ENCODE measurements around the gene THBS3.
A peak's percentile ranks its signal among the peaks of the same experiment; 100 is the strongest.
"Not testable (repeated sequence)": the region's sequence is repeated elsewhere in the genome, so short reads cannot be mapped to it uniquely, and the experiment has no call there.

THBS3 gene

DNA sequence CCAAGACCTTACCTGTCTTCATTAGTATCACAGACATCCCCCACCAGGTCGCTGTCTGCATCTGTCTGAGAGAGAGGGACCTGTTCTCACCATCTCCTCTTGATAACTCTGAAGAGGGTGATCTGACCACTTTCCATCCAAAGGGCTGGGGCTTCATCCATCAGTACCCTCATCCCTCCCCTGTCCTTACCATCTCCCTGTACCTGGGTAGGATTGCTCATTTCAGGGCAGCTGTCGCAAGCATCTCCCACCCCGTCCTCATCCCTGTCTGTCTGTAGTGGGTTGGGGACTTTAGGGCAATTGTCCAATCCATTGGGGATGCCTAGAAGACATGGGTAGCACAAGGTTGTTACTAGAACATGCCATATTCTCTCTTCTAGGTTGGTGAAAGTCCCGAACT, 7.9 kb downstream of the THBS3 start:
- DNase-seq (ENCODE audit: low read depth) = no peak
- no peak overlapping the region for H3K4me3 ChIP-seq (ENCODE audit: low read depth, low read length)
- no peak for TF ChIP-seq CTCF (IDR thresholded peaks at IDR 0.05; ENCODE audit: insufficient read depth, low read depth, low read length, missing control alignments)

DNA sequence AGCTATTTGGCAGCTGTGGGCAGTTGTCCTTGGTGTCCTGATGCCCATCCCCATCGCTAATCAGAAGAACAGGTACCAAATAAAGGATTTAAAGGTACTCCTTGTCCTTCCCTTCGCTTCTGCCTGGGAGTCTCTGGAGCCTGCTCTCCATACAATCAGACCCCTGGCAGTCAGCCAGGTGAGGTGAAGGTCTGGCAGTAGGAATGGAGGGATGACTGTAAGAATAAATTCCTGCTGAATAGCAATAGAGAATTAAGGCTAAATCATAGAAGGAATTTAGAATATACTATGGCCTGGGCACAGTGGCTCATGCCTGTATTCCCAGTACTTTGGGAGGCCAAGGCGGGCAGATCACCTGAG, 9.2 kb downstream of the THBS3 start:
- DNase-seq (ENCODE audit: low read depth) = no peak
- H3K4me3 ChIP-seq (ENCODE audit: low read depth, low read length) = no peak overlapping the region
- no peak for TF ChIP-seq CTCF (IDR thresholded peaks at IDR 0.05; ENCODE audit: insufficient read depth, low read depth, low read length, missing control alignments)

GRCh38 chr1:155197901-155198546, 9.7 kb downstream of the THBS3 start:
- H3K4me3 ChIP-seq (ENCODE audit: low read depth, low read length) = no peak overlapping the region
- no peak for TF ChIP-seq CTCF (IDR thresholded peaks at IDR 0.05; ENCODE audit: insufficient read depth, low read depth, low read length, missing control alignments)
- DNase-seq (ENCODE audit: low read depth) = no peak

DNA sequence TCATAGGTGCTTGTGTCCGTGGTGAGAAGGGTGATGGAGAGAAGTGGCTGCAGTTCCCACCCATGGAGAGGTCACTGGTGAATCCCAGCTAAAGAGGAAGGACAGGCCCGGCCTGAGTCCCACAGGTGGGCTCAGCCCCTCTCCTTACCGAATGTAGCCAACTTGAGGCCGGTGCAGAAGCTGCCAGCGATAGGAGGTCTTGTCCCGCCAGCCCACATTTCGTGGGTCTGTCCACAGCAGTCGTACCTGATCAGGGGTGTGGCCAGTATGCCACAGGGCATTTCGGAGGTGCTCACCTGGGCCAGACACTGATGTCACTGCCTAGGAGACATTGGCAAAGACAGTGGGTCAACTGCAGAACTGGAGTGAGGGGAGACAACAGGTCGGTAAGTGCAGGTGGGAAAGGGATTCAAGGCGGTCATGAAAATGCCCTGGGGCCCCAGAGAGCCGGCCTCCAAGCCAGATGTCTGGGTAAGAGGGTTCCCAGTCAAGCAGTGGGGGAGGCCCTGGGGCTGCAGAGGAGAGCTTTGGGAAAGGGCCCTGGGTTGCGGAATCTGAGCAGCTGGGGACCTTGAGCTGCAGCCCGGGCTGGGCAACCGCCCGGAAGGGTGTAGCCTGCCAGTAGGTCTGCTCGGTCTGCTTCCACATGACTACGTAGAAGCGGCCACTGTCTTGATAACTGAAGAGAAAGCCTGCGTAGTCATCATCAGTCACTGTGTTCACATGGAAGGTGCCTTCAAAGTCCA, 10.6 kb downstream of the THBS3 start:
- no peak for DNase-seq (ENCODE audit: low read depth)
- TF ChIP-seq CTCF (IDR thresholded peaks at IDR 0.05; ENCODE audit: insufficient read depth, low read depth, low read length, missing control alignments) = no peak
- no peak overlapping the region for H3K4me3 ChIP-seq (ENCODE audit: low read depth, low read length)

DNA sequence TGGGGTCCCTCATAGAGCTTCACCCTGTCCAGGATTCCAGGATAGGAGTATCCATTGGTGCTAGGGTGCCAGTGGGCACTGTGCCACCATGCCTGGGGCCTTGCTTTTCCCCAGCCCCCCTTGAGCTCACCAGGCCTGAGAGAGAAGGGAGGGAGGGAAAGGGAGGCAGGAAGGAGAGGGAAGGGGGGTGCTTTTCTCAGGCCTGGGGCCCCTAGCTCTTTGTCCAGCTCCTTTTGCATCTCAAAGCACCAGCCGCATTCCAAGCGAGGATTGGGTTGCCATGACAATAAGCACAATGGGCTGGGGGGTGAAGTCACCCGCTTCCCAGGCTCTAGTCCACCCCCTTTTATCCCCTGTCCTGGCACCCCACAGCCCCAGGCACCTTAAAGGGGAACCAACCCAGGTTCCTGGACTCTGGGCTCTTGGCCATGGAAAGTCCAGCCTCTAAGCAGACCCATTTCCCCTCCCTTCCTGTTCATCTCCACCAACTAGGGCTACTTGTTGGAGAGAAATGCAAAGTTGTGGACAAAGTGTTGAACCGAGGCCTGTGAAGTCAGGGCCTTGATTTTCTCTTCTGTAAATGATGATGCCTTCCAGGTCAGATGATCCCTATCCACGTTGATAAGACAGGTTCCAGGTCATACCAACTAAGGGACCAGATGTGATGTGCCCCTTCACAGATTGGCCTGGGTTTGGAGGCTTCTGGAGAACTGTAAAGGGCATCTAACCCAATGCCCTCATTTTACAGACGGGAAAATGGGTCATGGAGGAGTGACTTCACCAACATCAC, 11.4 kb downstream of the THBS3 start:
- DNase-seq (ENCODE audit: low read depth) = no peak
- TF ChIP-seq CTCF (IDR thresholded peaks at IDR 0.05; ENCODE audit: insufficient read depth, low read depth, low read length, missing control alignments) = no peak

DNA sequence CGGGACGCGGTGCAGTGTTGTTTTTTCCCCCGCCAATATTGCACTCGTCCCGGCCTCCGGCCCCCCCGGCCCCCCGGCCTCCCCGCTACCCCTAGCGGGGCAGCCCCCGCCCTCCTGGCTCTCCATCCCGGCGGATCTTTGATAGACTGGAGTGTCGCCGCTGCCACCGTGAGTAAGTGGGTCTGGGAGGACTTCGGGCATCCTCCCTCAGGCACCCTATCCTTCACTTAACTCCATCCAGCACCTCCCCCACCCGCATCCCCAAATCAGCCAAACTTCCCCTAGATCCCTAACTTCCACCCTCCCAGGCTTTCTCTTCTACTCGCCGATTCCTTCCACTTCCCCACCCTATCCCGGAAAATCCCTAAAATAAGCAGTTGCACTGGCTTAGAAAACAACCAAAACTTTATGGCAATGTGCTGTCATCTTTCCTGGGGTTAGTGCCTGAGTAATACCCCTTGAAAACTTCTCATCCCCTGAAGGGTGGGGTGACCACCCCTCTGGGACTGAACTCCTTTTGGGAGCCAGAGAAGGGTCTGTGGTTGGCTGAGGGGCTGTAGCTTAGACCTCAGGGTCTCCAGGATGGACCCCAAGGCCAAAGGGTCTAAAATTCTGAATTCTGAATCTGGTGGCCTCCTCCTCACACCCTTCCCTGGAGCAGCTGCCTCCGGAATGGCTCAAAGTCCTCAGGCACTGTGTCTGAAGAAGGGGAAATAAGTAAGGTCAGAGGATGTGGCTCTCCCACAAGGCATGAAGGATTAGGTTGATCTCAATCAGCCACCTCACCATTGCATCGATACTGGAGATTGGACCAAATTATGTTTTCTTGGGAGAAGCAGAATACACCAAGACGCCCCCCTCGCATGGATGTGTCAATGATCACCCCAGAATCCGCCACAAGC, 12.2 kb downstream of the THBS3 start:
- H3K4me3 ChIP-seq (ENCODE audit: low read depth, low read length) = peak overlapping the region; percentile 60
- TF ChIP-seq CTCF (IDR thresholded peaks at IDR 0.05; ENCODE audit: insufficient read depth, low read depth, low read length, missing control alignments) = no peak
- no peak for DNase-seq (ENCODE audit: low read depth)

More for the DNA sequence above, 11.4 kb downstream of the THBS3 start:
- no peak overlapping the region for H3K4me3 ChIP-seq (ENCODE audit: low read depth, low read length)

- not testable (repeated sequence) for DNase-seq (ENCODE audit: low read depth)
- peak overlapping the region; percentile 60 for H3K4me3 ChIP-seq (ENCODE audit: low read depth, low read length)
These were observed 13.8 kb downstream of the THBS3 start for GRCh38 chr1:155193991-155194240.
